Loucy (cell line): ENCODE results near the gene KRTAP13-2.
A peak's percentile ranks its signal among the peaks of the same experiment; 100 is the strongest.

Experiments used
- H2AFZ ChIP-seq: fragments of 200-600 bp; sonication (generic); 2 replicates; pipeline ENCODE4 v1.6.0; 2016; ENCODE audit warnings: antibody characterized with exemption, mild to moderate bottlenecking, low read length, moderate library complexity
- H3F3A ChIP-seq: fragments of 200-600 bp; 2 replicates; pipeline ENCODE4 v1.6.0; 2016; ENCODE audit warnings: antibody characterized with exemption, low read depth, mild to moderate bottlenecking
- H3K27me3 ChIP-seq: fragments of 200-600 bp; sonication (generic); 2 replicates; pipeline ENCODE4 v1.6.1; 2014; ENCODE audit warnings: low read length, mild to moderate bottlenecking; ENCODE audit not compliant: insufficient read depth, poor library complexity, severe bottlenecking
- H3K36me3 ChIP-seq: fragments of 200-600 bp; sonication (generic); 2 replicates; pipeline ENCODE4 v1.6.1; 2016; ENCODE audit warnings: low read length; ENCODE audit not compliant: insufficient read depth
- H3K4me1 ChIP-seq: fragments of 200-600 bp; sonication (generic); 2 replicates; pipeline ENCODE4 v1.5.1; 2014; ENCODE audit warnings: low read length, mild to moderate bottlenecking; ENCODE audit not compliant: insufficient read depth, poor library complexity, severe bottlenecking
- H3K4me2 ChIP-seq: fragments of 200-600 bp; sonication (generic); 2 replicates; pipeline ENCODE4 v1.6.0; 2014; ENCODE audit warnings: antibody characterized with exemption, low read length, low read depth, mild to moderate bottlenecking; ENCODE audit not compliant: poor library complexity, severe bottlenecking
- H3K4me3 ChIP-seq: fragments of 200-600 bp; sonication (generic); 2 replicates; pipeline ENCODE4 v1.5.1; 2014; ENCODE audit warnings: low read length, mild to moderate bottlenecking, mixed read lengths; ENCODE audit not compliant: poor library complexity, severe bottlenecking
- H3K79me2 ChIP-seq: fragments of 200-600 bp; sonication (generic); 2 replicates; pipeline ENCODE4 v1.6.1; 2014; ENCODE audit warnings: low read length; ENCODE audit not compliant: insufficient read depth
- H3K9ac ChIP-seq: fragments of 200-600 bp; sonication (generic); 2 replicates; pipeline ENCODE4 v1.6.0; 2014; ENCODE audit warnings: mild to moderate bottlenecking, low read depth, low read length, moderate library complexity; ENCODE audit not compliant: poor library complexity, severe bottlenecking
- H3K9me2 ChIP-seq: fragments of 200-600 bp; sonication (generic); replicated peaks from 2 replicates; pipeline ENCODE4 v1.6.1; 2016; ENCODE audit warnings: low read depth, low read length, mixed read lengths
- H3K9me3 ChIP-seq: fragments of 200-600 bp; sonication (generic); 2 replicates; pipeline ENCODE4 v1.6.1; 2014; ENCODE audit warnings: mild to moderate bottlenecking, antibody characterized with exemption, low read length, low read depth; ENCODE audit not compliant: insufficient read depth
- H4K20me1 ChIP-seq: fragments of 200-600 bp; sonication (generic); 2 replicates; pipeline ENCODE4 v1.6.0; 2014; ENCODE audit warnings: antibody characterized with exemption, low read length, mild to moderate bottlenecking; ENCODE audit not compliant: insufficient read depth, poor library complexity, severe bottlenecking
- CTCF ChIP-seq: fragments of 200-600 bp; sonication (generic); conservative IDR thresholded peaks from 2 replicates; pipeline ENCODE4 v1.5.1; 2014; ENCODE audit warnings: mild to moderate bottlenecking, antibody characterized with exemption, low read length
- EZH2phosphoT487 ChIP-seq: fragments of 200-600 bp; IDR thresholded peaks from 2 replicates; pipeline ENCODE4 v1.6.1; 2018; ENCODE audit warnings: antibody characterized with exemption, mild to moderate bottlenecking, moderate library complexity, borderline replicate concordance

The KRTAP13-2 gene

GRCh38 chr21:30340714-30341573 is 31.1 kb downstream of the KRTAP13-2 start:
- no peak for TF ChIP-seq EZH2phosphoT487
- TF ChIP-seq CTCF = peak; percentile 86
- no peaks in the 10 kb centered on the region for H3K79me2 ChIP-seq
- no peaks in the 10 kb centered on the region for H4K20me1 ChIP-seq
- H3K9me2 ChIP-seq = no peaks in the 10 kb centered on the region
- H3K27me3 ChIP-seq = no peaks in the 10 kb centered on the region
- H3K9me3 ChIP-seq = no peaks in the 10 kb centered on the region
- H3K36me3 ChIP-seq = no peaks in the 10 kb centered on the region
- no peaks in the 10 kb centered on the region for H3K4me1 ChIP-seq
- no peaks in the 10 kb centered on the region for H3F3A ChIP-seq
- H2AFZ ChIP-seq = no peak overlapping the region
- no peak overlapping the region for H3K4me2 ChIP-seq
- no peak overlapping the region for H3K9ac ChIP-seq
- no peak overlapping the region for H3K4me3 ChIP-seq

GRCh38 chr21:30338717-30339116 is 33.4 kb downstream of the KRTAP13-2 start:
- H3K9ac ChIP-seq = no peak overlapping the region
- no peak overlapping the region for H3K4me2 ChIP-seq

GRCh38 chr21:30337772-30338171 is 34.3 kb downstream of the KRTAP13-2 start:
- Histone ChIP-seq H3F3A (no peaks in the 10 kb centered on the region), H4K20me1 (no peaks in the 10 kb centered on the region), H3K9me3 (no peaks in the 10 kb centered on the region), H2AFZ (no peak overlapping the region), H3K9me2 (no peaks in the 10 kb centered on the region), H3K4me2 (no peak overlapping the region), H3K4me1 (no peaks in the 10 kb centered on the region), H3K79me2 (no peaks in the 10 kb centered on the region), H3K4me3 (no peak overlapping the region), H3K27me3 (no peaks in the 10 kb centered on the region), H3K9ac (no peak overlapping the region), H3K36me3 (no peaks in the 10 kb centered on the region)
- TF ChIP-seq CTCF (no peak), EZH2phosphoT487 (no peak)

More at GRCh38 chr21:30338717-30339116, 33.4 kb downstream of the KRTAP13-2 start:
- Histone ChIP-seq H3K4me1 (no peaks in the 10 kb centered on the region), H3K9me3 (no peaks in the 10 kb centered on the region), H2AFZ (no peak overlapping the region), H4K20me1 (no peaks in the 10 kb centered on the region), H3K36me3 (no peaks in the 10 kb centered on the region), H3K9me2 (no peaks in the 10 kb centered on the region), H3K79me2 (no peaks in the 10 kb centered on the region), H3F3A (no peaks in the 10 kb centered on the region), H3K27me3 (no peaks in the 10 kb centered on the region), H3K4me3 (no peak overlapping the region)
- TF ChIP-seq EZH2phosphoT487 = no peak
- TF ChIP-seq CTCF = no peak
